H9 (cell line): Measurements from ENCODE around the gene KAT2B. TPM values are rescaled to one million over a fixed set of nuclear protein-coding genes. Genes with fewer than 3 reads are reported as not detected.

ENCODE experiments used
- DNase-seq: peaks from one replicate; pipeline ENCODE4 v3.0.0-alpha.2; 2017
- H2AFZ ChIP-seq: one replicate; pipeline ENCODE4 v1.6.1; 2013; ENCODE audit warnings: mild to moderate bottlenecking, low read length, control low read depth, moderate library complexity
- H2AK5ac ChIP-seq: 2 replicates; pipeline ENCODE4 v1.6.1; 2013; ENCODE audit warnings: low read length, control low read depth, mixed read lengths; ENCODE audit not compliant: insufficient read length
- H2BK120ac ChIP-seq: one replicate; pipeline ENCODE4 v1.6.1; 2013; ENCODE audit warnings: low read depth, mild to moderate bottlenecking, low read length, control low read depth, inconsistent platforms; ENCODE audit not compliant: poor library complexity, severe bottlenecking
- H2BK12ac ChIP-seq: 2 replicates; pipeline ENCODE4 v1.6.1; 2013; ENCODE audit warnings: low read length, control low read depth, mixed read lengths, low read depth; ENCODE audit not compliant: insufficient read length
- H2BK15ac ChIP-seq: 2 replicates; pipeline ENCODE4 v1.6.1; 2013; ENCODE audit warnings: low read depth, low read length, control low read depth
- H2BK20ac ChIP-seq: one replicate; pipeline ENCODE4 v1.6.1; 2013; ENCODE audit warnings: low read depth, mild to moderate bottlenecking, low read length, control low read depth, inconsistent platforms; ENCODE audit not compliant: poor library complexity, severe bottlenecking
- H2BK5ac ChIP-seq: 2 replicates; pipeline ENCODE4 v1.6.1; 2013; ENCODE audit warnings: low read length, control low read depth, mixed read lengths; ENCODE audit not compliant: insufficient read length
- H3K14ac ChIP-seq: 2 replicates; pipeline ENCODE4 v1.6.1; 2013; ENCODE audit warnings: low read length, control low read depth; ENCODE audit not compliant: insufficient read depth
- H3K18ac ChIP-seq: 2 replicates; pipeline ENCODE4 v1.6.1; 2013; ENCODE audit warnings: low read depth, mild to moderate bottlenecking, mixed read lengths, low read length, control low read depth; ENCODE audit not compliant: insufficient read length
- H3K23ac ChIP-seq: 2 replicates; pipeline ENCODE4 v1.6.1; 2013; ENCODE audit warnings: low read length, control low read depth, mixed read lengths, low read depth; ENCODE audit not compliant: insufficient read length
- H3K23me2 ChIP-seq: 2 replicates; pipeline ENCODE4 v1.6.1; 2013; ENCODE audit warnings: low read depth, mild to moderate bottlenecking, mixed read lengths, low read length, control low read depth; ENCODE audit not compliant: insufficient read length, poor library complexity, severe bottlenecking
- H3K27ac ChIP-seq: 2 replicates; pipeline ENCODE4 v1.5.1; 2013; ENCODE audit warnings: low read length, control low read depth, mixed read lengths, low read depth; ENCODE audit not compliant: insufficient read length
- H3K27me3 ChIP-seq: 2 replicates; pipeline ENCODE4 v1.6.1; 2013; ENCODE audit warnings: low read length, control low read depth, inconsistent platforms; ENCODE audit not compliant: insufficient read depth
- H3K4ac ChIP-seq: 2 replicates; pipeline ENCODE4 v1.6.1; 2013; ENCODE audit warnings: low read depth, mild to moderate bottlenecking, control low read depth, inconsistent platforms, low read length, moderate library complexity
- H3K4me1 ChIP-seq: 2 replicates; pipeline ENCODE4 v1.6.1; 2013; ENCODE audit warnings: low read length, control low read depth, inconsistent platforms; ENCODE audit not compliant: insufficient read depth
- H3K4me2 ChIP-seq: 2 replicates; pipeline ENCODE4 v1.6.1; 2013; ENCODE audit warnings: low read length, control low read depth, mixed read lengths; ENCODE audit not compliant: insufficient read length, insufficient read depth
- H3K56ac ChIP-seq: 2 replicates; pipeline ENCODE4 v1.6.1; 2013; ENCODE audit warnings: low read depth, mild to moderate bottlenecking, mixed read lengths, low read length, control low read depth; ENCODE audit not compliant: insufficient read length
- H3K79me1 ChIP-seq: 2 replicates; pipeline ENCODE4 v1.6.1; 2013; ENCODE audit warnings: low read depth, mild to moderate bottlenecking, moderate library complexity, low read length, control low read depth, inconsistent platforms; ENCODE audit not compliant: insufficient read depth, poor library complexity, severe bottlenecking
- H3K79me2 ChIP-seq: 2 replicates; pipeline ENCODE4 v1.6.1; 2013; ENCODE audit warnings: low read length, control low read depth, inconsistent platforms; ENCODE audit not compliant: insufficient read depth
- H3K9ac ChIP-seq: 2 replicates; pipeline ENCODE4 v1.6.1; 2013; ENCODE audit warnings: low read length, control low read depth, mixed read lengths; ENCODE audit not compliant: insufficient read length; ENCODE audit errors: extremely low read depth
- H3K9me3 ChIP-seq: one replicate; pipeline ENCODE4 v1.6.1; 2013; ENCODE audit warnings: low read depth, low read length, inconsistent platforms; ENCODE audit not compliant: control insufficient read depth
- H3T11ph ChIP-seq: one replicate; pipeline ENCODE4 v1.6.1; 2013; ENCODE audit warnings: mild to moderate bottlenecking, low read length, control low read depth, inconsistent platforms
- H4K20me1 ChIP-seq: one replicate; pipeline ENCODE4 v1.6.1; 2013; ENCODE audit not compliant: control insufficient read depth, insufficient read length, insufficient read depth
- H4K5ac ChIP-seq: 2 replicates; pipeline ENCODE4 v1.6.1; 2013; ENCODE audit warnings: low read depth, mild to moderate bottlenecking, mixed read lengths, low read length, control low read depth; ENCODE audit not compliant: insufficient read length
- H4K8ac ChIP-seq: replicated peaks from 2 replicates; pipeline ENCODE4 v1.6.1; 2013; ENCODE audit warnings: low read length, control low read depth, mixed read lengths, low read depth; ENCODE audit not compliant: insufficient read length
- H4K91ac ChIP-seq: 2 replicates; pipeline ENCODE4 v1.6.1; 2013; ENCODE audit warnings: low read depth, mild to moderate bottlenecking, moderate library complexity, mixed read lengths, low read length, control low read depth; ENCODE audit not compliant: insufficient read length
- H3K27ac Mint-ChIP-seq, 3 experiments: 2 replicates in 2 of 3; 3 replicates in 1 of 3; pipeline ENCODE4 v1.8.0; 2020 to 2021; ENCODE audit warnings: mixed read lengths in 3 of 3, mild to moderate bottlenecking in 1 of 3, moderate library complexity in 1 of 3
- H3K27me3 Mint-ChIP-seq: 2 replicates; pipeline ENCODE4 v1.8.0; 2021; ENCODE audit warnings: low read depth, mild to moderate bottlenecking, moderate library complexity, mixed read lengths
- H3K36me3 Mint-ChIP-seq, 3 experiments: 2 replicates in 2 of 3; 3 replicates in 1 of 3; pipeline ENCODE4 v1.8.0; 2020 to 2021; ENCODE audit warnings: low read depth in 3 of 3, mixed read lengths in 3 of 3; ENCODE audit not compliant: insufficient read depth in 1 of 3
- H3K4me1 Mint-ChIP-seq, 2 experiments: 2 replicates each; pipeline ENCODE4 v1.8.0; 2020; ENCODE audit warnings: mixed read lengths in 2 of 2
- H3K4me3 Mint-ChIP-seq, 2 experiments: 2 replicates in 1 of 2; 3 replicates in 1 of 2; pipeline ENCODE4 v1.8.0; 2020 to 2021; ENCODE audit warnings: mild to moderate bottlenecking in 2 of 2, mixed read lengths in 2 of 2, moderate library complexity in 1 of 2
- H3K9me3 Mint-ChIP-seq, 2 experiments: 2 replicates in 1 of 2; 3 replicates in 1 of 2; pipeline ENCODE4 v1.8.0; 2020; ENCODE audit warnings: mild to moderate bottlenecking in 2 of 2, mixed read lengths in 2 of 2, moderate library complexity in 1 of 2
- WGBS: extraction: QIAGEN DNeasy Blood & Tissue Kit; methylation state at CpG from one replicate; pipeline ENCODE4 v1.1.7; 2013; ENCODE audit warnings: missing lambda C conversion rate, low lambda C conversion rate, mixed read lengths; ENCODE audit not compliant: insufficient read length; ENCODE audit errors: extremely low coverage; 5-methylcytosine and 5-hydroxymethylcytosine counted together
- total RNA-seq: library from RNA; stranded (reverse); gene quantifications from 2 replicates; pipeline ENCODE4 v1.2.1, GENCODE V29; 2021
- TF ChIP-seq, protein P1 (sequence below): fragments of 200-600 bp; sonication (generic); conservative IDR thresholded peaks from 3 replicates; pipeline ENCODE4 v1.8.0; 2021; ENCODE audit warnings: antibody characterized with exemption, mild to moderate bottlenecking

KAT2B gene
- total RNA-seq, 1 experiment from 2014 or later, result 6.3 TPM

DNA sequence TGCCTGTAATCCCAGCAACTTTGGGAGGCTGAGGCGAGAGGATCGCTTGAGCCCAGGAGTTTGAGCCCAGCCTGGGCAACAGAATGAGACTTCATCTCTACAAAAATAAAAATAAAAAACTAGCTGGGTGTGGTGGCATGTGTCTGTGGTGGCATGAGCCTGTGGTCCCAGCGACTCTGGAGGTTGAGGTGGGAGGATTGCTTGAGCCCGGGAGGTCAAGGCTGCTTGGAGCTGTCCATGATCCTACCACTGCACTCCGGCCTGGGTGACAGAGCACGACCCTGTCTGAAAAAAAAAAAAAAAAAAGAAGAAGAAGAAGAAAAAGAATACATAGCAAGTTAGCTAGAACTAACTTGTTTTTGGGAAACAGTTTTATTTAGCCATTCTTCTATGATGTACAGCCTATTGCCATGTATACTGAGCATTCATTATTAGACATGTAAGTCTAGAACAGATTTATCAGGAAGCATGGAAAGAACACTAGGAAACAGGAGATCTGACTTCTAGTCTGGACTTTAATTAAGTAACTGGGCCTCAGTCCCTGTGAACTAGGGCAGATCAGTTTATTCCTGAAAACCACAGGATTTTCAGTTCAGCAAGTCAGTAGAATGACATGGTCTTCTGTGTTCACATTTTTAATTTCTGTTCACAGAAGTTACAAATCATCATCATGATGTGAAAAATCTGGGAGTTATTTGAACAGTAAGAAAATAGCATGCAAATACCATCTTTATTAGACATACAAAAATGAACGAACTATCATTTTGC lies 65.5 kb downstream of the KAT2B start:
- Histone ChIP-seq H3K56ac (no peak overlapping the region), H3K9ac (no peak overlapping the region), H2BK12ac (no peak overlapping the region), H3K23me2 (no peaks in the 10 kb centered on the region), H2BK15ac (no peak overlapping the region), H3K79me1 (no peaks in the 10 kb centered on the region), H3K27me3 (no peaks in the 10 kb centered on the region), H3K27ac (no peak overlapping the region), H3T11ph (no peak overlapping the region), H3K14ac (no peak overlapping the region), H3K23ac (no peak overlapping the region), H3K79me2 (no peaks in the 10 kb centered on the region), H3K4me1 (no peaks in the 10 kb centered on the region), H4K5ac (no peak overlapping the region), H4K20me1 (no peaks in the 10 kb centered on the region), H4K8ac (no peak overlapping the region), H2AK5ac (no peak overlapping the region), H2BK5ac (no peak overlapping the region), H2BK20ac (no peak overlapping the region), H2AFZ (no peak overlapping the region), H3K4me2 (no peak overlapping the region), H4K91ac (no peak overlapping the region), H2BK120ac (no peak overlapping the region), H3K4ac (no peak overlapping the region), H3K18ac (no peak overlapping the region), H3K9me3 (no peaks in the 10 kb centered on the region)
- no CpG with 5 or more reads among the region's 7 CpGs for WGBS
- no peak for DNase-seq
- H3K4me1 Mint-ChIP-seq, result peaks cover 4% of the 10 kb centered on the region in 2 experiments; a peak in 2 of 4 replicates
- no peak overlapping the region for H3K27ac Mint-ChIP-seq
- TF ChIP-seq, protein P1, sequence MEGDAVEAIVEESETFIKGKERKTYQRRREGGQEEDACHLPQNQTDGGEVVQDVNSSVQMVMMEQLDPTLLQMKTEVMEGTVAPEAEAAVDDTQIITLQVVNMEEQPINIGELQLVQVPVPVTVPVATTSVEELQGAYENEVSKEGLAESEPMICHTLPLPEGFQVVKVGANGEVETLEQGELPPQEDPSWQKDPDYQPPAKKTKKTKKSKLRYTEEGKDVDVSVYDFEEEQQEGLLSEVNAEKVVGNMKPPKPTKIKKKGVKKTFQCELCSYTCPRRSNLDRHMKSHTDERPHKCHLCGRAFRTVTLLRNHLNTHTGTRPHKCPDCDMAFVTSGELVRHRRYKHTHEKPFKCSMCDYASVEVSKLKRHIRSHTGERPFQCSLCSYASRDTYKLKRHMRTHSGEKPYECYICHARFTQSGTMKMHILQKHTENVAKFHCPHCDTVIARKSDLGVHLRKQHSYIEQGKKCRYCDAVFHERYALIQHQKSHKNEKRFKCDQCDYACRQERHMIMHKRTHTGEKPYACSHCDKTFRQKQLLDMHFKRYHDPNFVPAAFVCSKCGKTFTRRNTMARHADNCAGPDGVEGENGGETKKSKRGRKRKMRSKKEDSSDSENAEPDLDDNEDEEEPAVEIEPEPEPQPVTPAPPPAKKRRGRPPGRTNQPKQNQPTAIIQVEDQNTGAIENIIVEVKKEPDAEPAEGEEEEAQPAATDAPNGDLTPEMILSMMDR, result no peak
- H3K27me3 Mint-ChIP-seq, result no peaks in the 10 kb centered on the region
- no peak overlapping the region for H3K4me3 Mint-ChIP-seq
- H3K9me3 Mint-ChIP-seq, result no peaks in the 10 kb centered on the region
- H3K36me3 Mint-ChIP-seq, result no peaks in the 10 kb centered on the region
